Measurements from ENCODE around the gene FGF8.
A peak's percentile ranks its signal among the peaks of the same experiment; 100 is the strongest.

FGF8 gene

GRCh38 chr10:101768791-101769170, 7.1 kb downstream of the FGF8 start:
- no peak for DNase-seq

- no peak for DNase-seq
These were observed 7.7 kb downstream of the FGF8 start for GRCh38 chr10:101767966-101768790.

- peak; percentile 75 for DNase-seq
These were observed 8.3 kb downstream of the FGF8 start for GRCh38 chr10:101767600-101767945.

- DNase-seq, result no peak
These were observed 8.9 kb downstream of the FGF8 start for GRCh38 chr10:101766753-101767599.

- DNase-seq, result no peak
These were observed 9.6 kb downstream of the FGF8 start for GRCh38 chr10:101766306-101766705.

DNA sequence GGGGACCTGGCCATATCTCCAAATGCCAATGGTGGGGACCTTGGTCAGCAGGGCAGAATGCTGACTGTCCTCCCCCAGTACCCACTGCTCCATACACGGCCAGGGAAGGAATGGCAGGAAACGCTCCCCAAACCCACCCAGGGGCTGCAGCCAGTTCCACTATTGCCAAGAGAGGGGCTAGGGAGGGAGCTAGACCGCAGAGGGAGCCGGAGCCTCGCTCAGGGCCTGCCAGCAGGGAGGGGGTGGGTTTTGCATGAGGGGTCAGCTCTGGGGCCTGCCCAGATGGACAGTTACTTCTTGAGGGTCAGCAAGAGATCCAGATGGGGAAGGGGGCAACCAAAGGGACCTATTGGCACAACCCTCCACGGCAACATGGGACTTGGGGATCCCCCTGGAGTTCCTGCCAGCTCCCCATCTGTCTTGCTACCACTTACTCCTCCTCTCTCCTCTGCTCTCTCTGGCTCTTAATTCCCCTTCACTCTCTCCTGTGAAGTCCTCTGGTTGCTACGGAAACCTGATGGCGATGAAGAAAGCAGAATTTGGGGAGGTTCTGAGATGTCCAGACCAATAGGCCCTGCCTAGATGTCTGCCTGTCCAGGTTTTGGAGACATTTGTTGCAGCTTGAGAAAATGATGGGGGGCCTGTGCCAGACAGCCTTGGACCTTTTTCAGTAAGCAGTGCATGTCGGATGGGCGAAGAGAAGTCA, 12.6 kb downstream of the FGF8 start:
- DNase-seq, result no peak

- DNase-seq, result no peak
These were observed 13.2 kb downstream of the FGF8 start for GRCh38 chr10:101762736-101763135.

GRCh38 chr10:101761226-101761625, 14.7 kb downstream of the FGF8 start:
- DNase-seq, result no peak

DNA sequence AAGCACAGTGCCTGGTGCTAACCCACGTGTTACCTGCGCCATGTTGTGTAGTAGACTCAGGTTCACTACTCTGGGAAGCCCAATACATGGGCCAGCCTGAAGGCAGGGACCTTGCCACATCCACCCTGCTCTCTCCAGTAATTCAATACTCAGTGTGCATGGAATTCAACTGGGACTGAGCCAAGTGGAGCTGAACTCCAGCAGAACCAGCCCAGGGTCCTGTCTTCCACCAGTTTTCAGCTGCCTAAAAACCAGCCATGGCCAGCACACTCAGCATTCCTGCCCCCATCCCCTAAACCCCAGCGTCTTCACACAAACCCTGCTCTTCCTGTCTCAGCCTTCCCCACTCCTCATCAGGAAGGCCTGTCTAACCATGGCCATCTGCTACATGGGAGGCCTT, 15.4 kb downstream of the FGF8 start:
- DNase-seq, result no peak

GRCh38 chr10:101759309-101760247, 16.3 kb downstream of the FGF8 start:
- DNase-seq, result no peak

- DNase-seq, result no peak
These were observed 17.1 kb downstream of the FGF8 start for GRCh38 chr10:101758858-101759257.

- no peak for DNase-seq
These were observed 23.7 kb downstream of the FGF8 start for GRCh38 chr10:101752241-101752640.

- no peak for DNase-seq
These were observed 26.6 kb downstream of the FGF8 start for GRCh38 chr10:101749047-101750016.

GRCh38 chr10:101748496-101748895, 27.4 kb downstream of the FGF8 start:
- no peak for DNase-seq

- no peak for DNase-seq
These were observed 30.7 kb downstream of the FGF8 start for GRCh38 chr10:101745074-101745696.

GRCh38 chr10:101744267-101744666, 31.6 kb downstream of the FGF8 start:
- no peak for DNase-seq

- DNase-seq, result no peak
These were observed 34.0 kb downstream of the FGF8 start for GRCh38 chr10:101741938-101742337.

- no peak for DNase-seq
These were observed 39.2 kb downstream of the FGF8 start for GRCh38 chr10:101736666-101737065.

DNA sequence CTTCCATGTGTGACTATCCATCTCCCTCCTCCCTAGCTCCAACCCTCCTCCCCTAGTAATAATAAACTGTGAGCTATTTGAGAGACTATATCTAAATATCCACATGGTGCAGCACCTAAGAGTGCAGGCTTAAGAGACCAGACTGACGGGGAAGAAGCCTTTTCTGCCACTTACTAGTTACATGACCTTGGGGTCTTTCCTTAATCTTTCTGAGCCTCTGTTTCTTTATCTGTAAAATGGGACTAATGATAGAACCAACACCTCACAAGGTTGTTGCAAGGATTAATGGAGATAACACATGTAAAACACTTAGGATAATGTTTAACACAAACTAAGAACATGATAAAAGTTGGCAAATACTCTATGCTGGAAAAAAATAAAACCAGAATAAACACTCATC, 43.8 kb downstream of the FGF8 start:
- DNase-seq, result no peak

- no peak for DNase-seq
These were observed 49.9 kb downstream of the FGF8 start for GRCh38 chr10:101726115-101726387.
